Upper lobe of left lung (tissue), 6 donors: ENCODE data around the gene LTBP2. TPM values are rescaled to one million over a fixed set of nuclear protein-coding genes. Genes with fewer than 3 reads are reported as not detected.

Source experiments
- ATAC-seq, 2 donors: fragments of 200-7000 bp; cut with Tn5 transposase; one replicate each; pipeline ENCODE4 v1.9.1; 2022; ENCODE audit warnings: mild to moderate bottlenecking in 2 of 2, moderate library complexity in 2 of 2; ENCODE audit not compliant: low FRiP score in 2 of 2
- DNase-seq, 2 donors: peaks; one replicate each; pipeline ENCODE4 v3.0.0-alpha.2; 2019 to 2020
- H3K27ac ChIP-seq, 4 donors: fragments of 200-600 bp; sonication (generic); one replicate each; pipeline ENCODE4 v1.5.1; 2016 to 2019
- H3K27me3 ChIP-seq, 4 donors: fragments of 200-600 bp; sonication (generic); one replicate each; pipeline ENCODE4 v1.5.1; 2017 to 2019
- H3K36me3 ChIP-seq, 4 donors: fragments of 200-600 bp; sonication (generic); one replicate each; pipeline ENCODE4 v1.5.1; 2016 to 2019
- H3K4me1 ChIP-seq, 4 donors: fragments of 200-600 bp; sonication (generic); one replicate each; pipeline ENCODE4 v1.5.1; 2018 to 2019
- H3K4me3 ChIP-seq, 4 donors: fragments of 200-600 bp; sonication (generic); one replicate each; pipeline ENCODE4 v1.5.1; 2017 to 2019; ENCODE audit warnings: mild to moderate bottlenecking in 2 of 4, moderate library complexity in 1 of 4
- H3K9me3 ChIP-seq, 4 donors: fragments of 200-600 bp; sonication (generic); one replicate each; pipeline ENCODE4 v1.5.1; 2018 to 2019
- EP300 ChIP-seq, 4 donors: sonication (generic); formaldehyde crosslinking; IDR thresholded peaks; one replicate each; pipeline ENCODE4 v1.5.1; 2017; ENCODE audit warnings: antibody characterized with exemption in 4 of 4, control low read depth in 2 of 4
- POLR2A ChIP-seq, 4 donors: fragments of 450-650 bp; IDR thresholded peaks; one replicate each; pipeline ENCODE4 v1.5.1; 2016 to 2017; ENCODE audit warnings: antibody characterized with exemption in 4 of 4, mild to moderate bottlenecking in 2 of 4
- POLR2AphosphoS5 ChIP-seq, 2 donors: sonication (generic); formaldehyde crosslinking; IDR thresholded peaks; one replicate each; pipeline ENCODE4 v1.5.1; 2017; ENCODE audit warnings: antibody characterized with exemption in 2 of 2
- WGBS, 2 donors: methylation state at CpG; one replicate each; pipeline ENCODE4 v1.1.5; 2017 to 2018; 5-methylcytosine and 5-hydroxymethylcytosine counted together
- total RNA-seq, 6 donors: library from RNA; depleted of rRNA in 4 of 6; stranded (reverse); fragments of >200 nt in 4 of 6; gene quantifications; one replicate each; pipeline versions ENCODE4 v1.1.0 to v1.2.1, GENCODE V29; 2016 to 2021
- TF ChIP-seq, protein P1 (sequence below), 6 experiments: fragments of 450-650 bp in 4 of 6; fragments of 200-600 bp in 2 of 6; sonication (generic) in 2 of 6; IDR thresholded peaks; one replicate each; pipeline ENCODE4 v1.5.1; 2016 to 2019; ENCODE audit warnings: antibody characterized with exemption in 6 of 6
- donor health status: DM: no; HTN: no; CAD: no; lungs with moderate emphysema.
- donor health status: DM: no; HTN: yes; CAD: no; lungs with severe emphysema.

Gene LTBP2
- total RNA-seq, 6 donors from 2014 or later, result 19.7 to 136 (median 77.6) TPM

DNA sequence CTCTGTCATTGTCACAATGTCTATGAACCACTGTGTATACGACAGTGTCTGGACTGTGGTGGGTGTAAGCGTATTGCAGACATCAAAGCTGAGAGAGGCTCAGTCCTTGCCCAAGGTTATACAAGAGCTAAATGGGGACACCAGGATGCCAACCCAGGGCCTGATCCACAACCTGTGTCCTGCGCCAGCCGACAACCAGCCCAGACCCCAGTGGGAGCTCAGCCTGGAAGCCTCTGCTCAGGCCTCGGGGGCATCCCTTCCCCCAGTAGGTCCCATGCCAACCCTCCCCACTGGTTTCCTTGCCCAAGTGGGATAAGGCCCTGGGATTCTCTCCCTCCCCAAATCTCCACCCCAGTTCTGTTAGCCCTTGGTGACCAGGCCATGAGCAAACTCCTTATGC, 54.3 kb downstream of the LTBP2 start:
- Histone ChIP-seq H3K9me3 (no peaks in the 10 kb centered on the region), H3K4me3 (no peak overlapping the region), H3K36me3 (no peaks in the 10 kb centered on the region), H3K4me1 (peaks cover 6 to 28% (median 26%) of the 10 kb centered on the region in 4 donors), H3K27ac (peak overlapping the region in 1 of 4 donors; percentile 8), H3K27me3 (no peaks in the 10 kb centered on the region)
- WGBS, 2 donors, result 81 to 85% methylated on average over 4 to 5 of the region's 5 CpGs
- no peak for TF ChIP-seq POLR2A (IDR thresholded peaks at IDR 0.05)
- TF ChIP-seq, protein P1, sequence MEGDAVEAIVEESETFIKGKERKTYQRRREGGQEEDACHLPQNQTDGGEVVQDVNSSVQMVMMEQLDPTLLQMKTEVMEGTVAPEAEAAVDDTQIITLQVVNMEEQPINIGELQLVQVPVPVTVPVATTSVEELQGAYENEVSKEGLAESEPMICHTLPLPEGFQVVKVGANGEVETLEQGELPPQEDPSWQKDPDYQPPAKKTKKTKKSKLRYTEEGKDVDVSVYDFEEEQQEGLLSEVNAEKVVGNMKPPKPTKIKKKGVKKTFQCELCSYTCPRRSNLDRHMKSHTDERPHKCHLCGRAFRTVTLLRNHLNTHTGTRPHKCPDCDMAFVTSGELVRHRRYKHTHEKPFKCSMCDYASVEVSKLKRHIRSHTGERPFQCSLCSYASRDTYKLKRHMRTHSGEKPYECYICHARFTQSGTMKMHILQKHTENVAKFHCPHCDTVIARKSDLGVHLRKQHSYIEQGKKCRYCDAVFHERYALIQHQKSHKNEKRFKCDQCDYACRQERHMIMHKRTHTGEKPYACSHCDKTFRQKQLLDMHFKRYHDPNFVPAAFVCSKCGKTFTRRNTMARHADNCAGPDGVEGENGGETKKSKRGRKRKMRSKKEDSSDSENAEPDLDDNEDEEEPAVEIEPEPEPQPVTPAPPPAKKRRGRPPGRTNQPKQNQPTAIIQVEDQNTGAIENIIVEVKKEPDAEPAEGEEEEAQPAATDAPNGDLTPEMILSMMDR (IDR thresholded peaks at IDR 0.05), result no peak
- no peak for TF ChIP-seq EP300 (IDR thresholded peaks at IDR 0.05)
- TF ChIP-seq POLR2AphosphoS5 (IDR thresholded peaks at IDR 0.05), result no peak
- DNase-seq (no peak), ATAC-seq (no peak)

DNA sequence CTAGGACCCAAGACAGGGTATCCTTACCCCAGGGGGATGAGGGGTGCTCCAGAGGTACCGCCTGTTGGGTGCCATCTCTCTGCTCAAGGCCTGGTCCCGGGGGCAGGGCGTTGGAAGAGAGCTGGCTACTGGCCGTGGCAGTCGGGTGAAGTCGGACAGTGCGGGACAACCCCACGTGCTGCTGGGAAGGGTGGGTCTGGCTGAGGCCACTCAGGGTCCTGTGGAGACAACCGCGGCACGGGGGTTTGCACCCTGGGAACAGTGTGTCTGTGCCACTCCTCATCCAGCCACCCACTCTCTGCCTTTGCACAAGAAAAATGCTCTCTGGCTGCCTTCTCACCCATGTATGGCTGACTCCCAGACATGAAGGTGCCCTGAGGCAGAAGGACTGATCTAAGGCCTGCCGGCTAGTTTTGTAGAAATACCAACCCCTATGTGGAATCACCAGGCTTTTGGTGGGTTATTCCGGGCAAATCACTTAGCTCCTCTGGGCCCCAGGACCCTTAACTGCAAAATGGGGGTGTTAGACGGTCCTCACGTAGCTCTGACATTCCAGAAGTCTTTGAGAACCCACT, 56.5 kb downstream of the LTBP2 start:
- TF ChIP-seq, protein P1 (IDR thresholded peaks at IDR 0.05), result no peak
- no peak for TF ChIP-seq EP300 (IDR thresholded peaks at IDR 0.05)
- TF ChIP-seq POLR2A (IDR thresholded peaks at IDR 0.05), result no peak
- TF ChIP-seq POLR2AphosphoS5 (IDR thresholded peaks at IDR 0.05), result no peak
- Histone ChIP-seq H3K27ac (no peak overlapping the region), H3K36me3 (no peaks in the 10 kb centered on the region), H3K9me3 (no peaks in the 10 kb centered on the region), H3K27me3 (no peaks in the 10 kb centered on the region), H3K4me1 (peaks cover 14 to 46% (median 33%) of the 10 kb centered on the region in 4 donors), H3K4me3 (no peak overlapping the region)
- 92 to 94% methylated on average over 7 to 15 of the region's 15 CpGs for WGBS, 2 donors
- DNase-seq (peak in 1 of 2 donors; percentile 60), ATAC-seq (peak in 1 of 2 donors; percentile 41)

- Histone ChIP-seq H3K36me3 (no peaks in the 10 kb centered on the region), H3K9me3 (no peaks in the 10 kb centered on the region), H3K4me1 (peaks cover 14 to 46% (median 33%) of the 10 kb centered on the region in 4 donors), H3K27ac (peak overlapping the region in 1 of 4 donors; percentile 34), H3K4me3 (no peak overlapping the region), H3K27me3 (no peaks in the 10 kb centered on the region)
- ATAC-seq (no peak), DNase-seq (no peak)
- TF ChIP-seq EP300 (IDR thresholded peaks at IDR 0.05) (no peak), POLR2AphosphoS5 (IDR thresholded peaks at IDR 0.05) (no peak), POLR2A (IDR thresholded peaks at IDR 0.05) (no peak)
- TF ChIP-seq, protein P1 (IDR thresholded peaks at IDR 0.05), result no peak
- WGBS, 2 donors, result 68 to 71% methylated on average over 8 of the region's 8 CpGs
These were observed 57.2 kb downstream of the LTBP2 start for GRCh38 chr14:74554742-74555362.

GRCh38 chr14:74552623-74553022, 59.4 kb downstream of the LTBP2 start:
- DNase-seq (peak in 1 of 2 donors; percentile 62), ATAC-seq (peak in 1 of 2 donors; percentile 20)
- H3K4me1 ChIP-seq, result peaks cover 25 to 52% (median 41%) of the 10 kb centered on the region in 4 donors
- peak overlapping the region; percentile 18 to 68 (median 58) for H3K27ac ChIP-seq
- no peaks in the 10 kb centered on the region for H3K9me3 ChIP-seq
- no peak overlapping the region for H3K4me3 ChIP-seq
- no peaks in the 10 kb centered on the region for H3K36me3 ChIP-seq
- H3K27me3 ChIP-seq, result no peaks in the 10 kb centered on the region
- TF ChIP-seq, protein P1 (IDR thresholded peaks at IDR 0.05), result no peak
- TF ChIP-seq POLR2AphosphoS5 (IDR thresholded peaks at IDR 0.05), result peak; percentile 56 to 75
- 22 to 72% methylated on average over 5 to 6 of the region's 6 CpGs for WGBS, 2 donors
